Stimulated activated CD4-positive, alpha-beta T cell treated with anti-CD3 and anti-CD28 coated beads, TNF-alpha, amount 100 ng/mL, for 1 hour (primary cell): Measurements from ENCODE around the gene SLC25A21.
"Not testable (repeated sequence)": the region's sequence is repeated elsewhere in the genome, so short reads cannot be mapped to it uniquely, and the experiment has no call there.

Experiments
- DNase-seq, 3 donors: peaks; one replicate each; pipeline ENCODE4 v3.0.0-alpha.2; 2020; ENCODE audit warnings: low read depth in 3 of 3, low spot score in 1 of 3

SLC25A21 gene

GRCh38 chr14:37186865-37187264, 14.5 kb upstream of the SLC25A21 start:
- no peak for DNase-seq

- no peak for DNase-seq
These were observed 13.3 kb upstream of the SLC25A21 start for GRCh38 chr14:37185670-37186069.

GRCh38 chr14:37184520-37184919, 12.1 kb upstream of the SLC25A21 start:
- DNase-seq: not testable (repeated sequence)

- DNase-seq: no peak
These were observed 9.0 kb upstream of the SLC25A21 start for GRCh38 chr14:37181441-37181840.

- not testable (repeated sequence) for DNase-seq
These were observed 8.5 kb upstream of the SLC25A21 start for GRCh38 chr14:37180886-37181285.

- no peak for DNase-seq
These were observed 7.6 kb upstream of the SLC25A21 start for GRCh38 chr14:37179896-37180502.

GRCh38 chr14:37172936-37173614, 669 bp upstream of the SLC25A21 start:
- no peak for DNase-seq

GRCh38 chr14:37171678-37172023, 755 bp downstream of the SLC25A21 start:
- DNase-seq: no peak

- no peak for DNase-seq
These were observed 1.4 kb downstream of the SLC25A21 start for GRCh38 chr14:37170993-37171392.

- no peak for DNase-seq
These were observed 2.2 kb downstream of the SLC25A21 start for GRCh38 chr14:37170237-37170636.

- no peak for DNase-seq
These were observed 3.7 kb downstream of the SLC25A21 start for GRCh38 chr14:37168721-37169120.

GRCh38 chr14:37167151-37168047, 5.0 kb downstream of the SLC25A21 start:
- DNase-seq: no peak

GRCh38 chr14:37165794-37166193, 6.6 kb downstream of the SLC25A21 start:
- DNase-seq: no peak

- not testable (repeated sequence) for DNase-seq
These were observed 10.1 kb downstream of the SLC25A21 start for GRCh38 chr14:37162307-37162706.

GRCh38 chr14:37157987-37158386, 14.4 kb downstream of the SLC25A21 start:
- DNase-seq: no peak

- DNase-seq: no peak
These were observed 18.9 kb downstream of the SLC25A21 start for GRCh38 chr14:37153483-37153882.

- no peak for DNase-seq
These were observed 19.4 kb downstream of the SLC25A21 start for GRCh38 chr14:37153005-37153404.

GRCh38 chr14:37150414-37150813, 22.0 kb downstream of the SLC25A21 start:
- DNase-seq: no peak

- DNase-seq: no peak
These were observed 25.0 kb downstream of the SLC25A21 start for GRCh38 chr14:37147310-37147880.

- DNase-seq: not testable (repeated sequence)
These were observed 26.0 kb downstream of the SLC25A21 start for GRCh38 chr14:37146438-37146837.

- no peak for DNase-seq
These were observed 27.0 kb downstream of the SLC25A21 start for GRCh38 chr14:37145395-37145794.
